ENCODE results near the gene OR4F6.

DNA sequence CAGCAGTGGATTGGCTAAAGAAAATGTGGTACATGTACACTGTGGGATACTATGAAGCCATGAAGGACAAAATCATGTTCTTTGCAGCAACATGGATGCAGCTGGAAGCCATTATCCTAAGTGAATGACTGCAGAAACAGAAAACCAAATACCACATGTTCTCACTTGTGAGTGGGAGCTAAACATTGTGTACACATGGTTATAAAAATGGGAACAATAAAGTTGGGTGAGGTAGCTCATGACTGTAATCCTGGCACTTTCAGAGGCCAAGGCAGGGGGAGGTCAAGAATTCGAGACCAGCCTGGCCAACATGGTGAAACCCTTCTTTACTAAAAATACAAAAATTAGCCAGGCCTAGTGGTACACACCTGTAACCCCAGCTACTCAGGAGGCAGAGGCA lies 3.6 kb upstream of the OR4F6 start:
- TF ChIP-seq, protein P1, sequence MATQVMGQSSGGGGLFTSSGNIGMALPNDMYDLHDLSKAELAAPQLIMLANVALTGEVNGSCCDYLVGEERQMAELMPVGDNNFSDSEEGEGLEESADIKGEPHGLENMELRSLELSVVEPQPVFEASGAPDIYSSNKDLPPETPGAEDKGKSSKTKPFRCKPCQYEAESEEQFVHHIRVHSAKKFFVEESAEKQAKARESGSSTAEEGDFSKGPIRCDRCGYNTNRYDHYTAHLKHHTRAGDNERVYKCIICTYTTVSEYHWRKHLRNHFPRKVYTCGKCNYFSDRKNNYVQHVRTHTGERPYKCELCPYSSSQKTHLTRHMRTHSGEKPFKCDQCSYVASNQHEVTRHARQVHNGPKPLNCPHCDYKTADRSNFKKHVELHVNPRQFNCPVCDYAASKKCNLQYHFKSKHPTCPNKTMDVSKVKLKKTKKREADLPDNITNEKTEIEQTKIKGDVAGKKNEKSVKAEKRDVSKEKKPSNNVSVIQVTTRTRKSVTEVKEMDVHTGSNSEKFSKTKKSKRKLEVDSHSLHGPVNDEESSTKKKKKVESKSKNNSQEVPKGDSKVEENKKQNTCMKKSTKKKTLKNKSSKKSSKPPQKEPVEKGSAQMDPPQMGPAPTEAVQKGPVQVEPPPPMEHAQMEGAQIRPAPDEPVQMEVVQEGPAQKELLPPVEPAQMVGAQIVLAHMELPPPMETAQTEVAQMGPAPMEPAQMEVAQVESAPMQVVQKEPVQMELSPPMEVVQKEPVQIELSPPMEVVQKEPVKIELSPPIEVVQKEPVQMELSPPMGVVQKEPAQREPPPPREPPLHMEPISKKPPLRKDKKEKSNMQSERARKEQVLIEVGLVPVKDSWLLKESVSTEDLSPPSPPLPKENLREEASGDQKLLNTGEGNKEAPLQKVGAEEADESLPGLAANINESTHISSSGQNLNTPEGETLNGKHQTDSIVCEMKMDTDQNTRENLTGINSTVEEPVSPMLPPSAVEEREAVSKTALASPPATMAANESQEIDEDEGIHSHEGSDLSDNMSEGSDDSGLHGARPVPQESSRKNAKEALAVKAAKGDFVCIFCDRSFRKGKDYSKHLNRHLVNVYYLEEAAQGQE (IDR thresholded peaks at IDR 0.05; ENCODE audit: insufficient read depth in 1 of 2, low read depth in 2 of 2, low read length in 2 of 2), result no peak
- TF ChIP-seq POLR2AphosphoS5 (IDR thresholded peaks at IDR 0.05; ENCODE audit: low read depth, low read length) (no peak), TAF1 (IDR thresholded peaks at IDR 0.05; ENCODE audit: borderline replicate concordance, insufficient read depth, low read length) (no peak)

Data from PFSK-1 (cell line).